HCT116 (cell line): ENCODE data around the gene NIT2.

Experiments
- CEBPB ChIP-seq: IDR thresholded peaks from 2 replicates; pipeline ENCODE4 v1.6.1; 2012; ENCODE audit warnings: low read depth
- CTCF ChIP-seq, 3 experiments: fragments of 200-600 bp in 1 of 3; sonication (generic) in 1 of 3; IDR thresholded peaks in 2 of 3; conservative IDR thresholded peaks in 1 of 3; 2 replicates each; pipeline ENCODE4 v1.5.1; 2012 to 2017; ENCODE audit warnings: low read depth in 2 of 3, low read length in 2 of 3, antibody characterized with exemption in 1 of 3, borderline replicate concordance in 1 of 3, control low read depth in 1 of 3, mild to moderate bottlenecking in 1 of 3, mixed read lengths in 1 of 3, mixed run types in 1 of 3, moderate library complexity in 1 of 3; ENCODE audit not compliant: insufficient read depth in 1 of 3
- ZFX ChIP-seq: fragments of 450-650 bp; IDR thresholded peaks from 2 replicates; pipeline ENCODE4 v1.6.1; 2017

GRCh38 chr3:100331660-100332059, 2.9 kb upstream of the NIT2 start:
- TF ChIP-seq CTCF (IDR thresholded peaks at IDR 0.05 in 2 of 3, conservative IDR thresholded peaks at IDR 0.05 in 1 of 3; ENCODE audit: borderline replicate concordance in 1 of 3, insufficient read depth in 1 of 3, low read depth in 2 of 3, low read length in 2 of 3) (no peak), CEBPB (no peak), ZFX (no peak)
